Endothelial cell of coronary artery (primary cell): ENCODE data around the gene HES3. TPM values are rescaled to one million over a fixed set of nuclear protein-coding genes. Genes with fewer than 3 reads are reported as not detected.

ENCODE experiments used
- total RNA-seq: library from RNA; depleted of rRNA; stranded (reverse); fragments of >200 nt; gene quantifications from 2 replicates; pipeline ENCODE4 v1.2.3, GENCODE V29; 2014

The HES3 gene, protein sequence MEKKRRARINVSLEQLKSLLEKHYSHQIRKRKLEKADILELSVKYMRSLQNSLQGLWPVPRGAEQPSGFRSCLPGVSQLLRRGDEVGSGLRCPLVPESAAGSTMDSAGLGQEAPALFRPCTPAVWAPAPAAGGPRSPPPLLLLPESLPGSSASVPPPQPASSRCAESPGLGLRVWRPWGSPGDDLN
- total RNA-seq, result not detected in 2 replicates

DNA sequence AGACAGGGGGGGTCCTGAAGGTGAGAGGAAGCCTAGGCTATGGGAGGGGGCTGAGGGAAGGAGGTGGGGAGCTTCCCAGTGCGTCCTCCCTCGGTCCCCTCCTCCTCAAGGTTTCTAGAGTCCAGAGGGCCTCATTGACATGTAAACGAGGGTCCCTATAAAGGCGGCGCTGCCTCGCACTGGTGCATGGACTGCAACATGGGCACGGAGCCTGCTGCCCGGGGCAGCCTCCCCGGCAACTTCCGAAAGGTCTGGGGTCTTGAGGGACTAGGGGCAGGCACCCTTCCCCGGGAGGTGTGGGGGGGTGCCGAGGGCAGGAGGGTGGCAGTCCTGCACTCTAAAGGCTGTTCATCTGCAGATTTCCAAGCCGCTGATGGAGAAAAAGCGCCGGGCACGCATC lies at the start of gene HES3:
HES3 (plus strand) TSS at position 187 of the 400 bp plus-strand sequence; CDS start at position 374, 187 bp downstream.

DNA sequence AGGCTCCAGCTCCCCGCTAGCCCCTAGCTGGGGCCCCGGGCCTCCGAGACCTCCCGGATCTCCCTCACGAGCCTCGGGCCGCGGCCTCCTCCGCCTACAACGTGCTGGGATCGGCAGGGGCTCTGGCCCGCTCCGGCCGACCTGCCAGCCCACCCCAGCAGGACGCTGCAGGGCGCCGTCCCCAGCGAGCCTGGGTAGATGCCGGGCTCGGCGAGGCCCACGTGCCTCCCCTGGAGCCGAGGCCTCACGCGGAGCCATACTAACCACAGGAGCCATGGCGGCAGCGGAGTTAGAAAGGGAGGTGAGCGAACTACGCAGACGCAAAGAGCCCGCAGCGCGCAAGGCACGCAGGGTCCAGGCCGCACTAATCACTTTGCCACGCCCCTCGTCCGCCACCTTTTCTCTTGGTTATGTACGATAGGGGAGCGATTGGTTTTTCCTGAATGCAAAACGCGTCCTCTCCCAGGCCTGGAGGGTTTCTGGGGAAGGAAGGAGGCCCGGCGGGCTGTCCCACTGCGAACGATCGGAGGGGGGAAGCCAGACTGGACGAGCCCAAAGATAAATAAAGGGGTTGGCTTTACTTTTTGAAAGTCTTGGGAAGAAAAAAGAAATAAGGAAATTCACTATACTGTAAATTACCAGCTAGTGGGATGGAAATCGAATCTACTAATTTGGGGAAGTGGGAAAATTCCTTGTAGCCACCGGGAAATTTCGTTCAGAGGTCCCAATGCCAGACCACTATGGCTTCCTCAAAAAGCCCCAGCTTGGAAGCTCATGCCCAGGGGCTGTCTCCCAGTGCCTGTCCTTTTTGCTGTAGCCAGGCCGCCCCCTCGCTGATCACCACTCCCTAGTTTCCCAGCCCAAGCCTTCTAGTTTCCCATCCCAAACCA lies 44.4 kb upstream of the HES3 start, which contains the start of gene RPL22:
RPL22 (minus strand) TSS at position 298 of the 890 bp plus-strand sequence; CDS start at position 276, 22 bp downstream.

DNA sequence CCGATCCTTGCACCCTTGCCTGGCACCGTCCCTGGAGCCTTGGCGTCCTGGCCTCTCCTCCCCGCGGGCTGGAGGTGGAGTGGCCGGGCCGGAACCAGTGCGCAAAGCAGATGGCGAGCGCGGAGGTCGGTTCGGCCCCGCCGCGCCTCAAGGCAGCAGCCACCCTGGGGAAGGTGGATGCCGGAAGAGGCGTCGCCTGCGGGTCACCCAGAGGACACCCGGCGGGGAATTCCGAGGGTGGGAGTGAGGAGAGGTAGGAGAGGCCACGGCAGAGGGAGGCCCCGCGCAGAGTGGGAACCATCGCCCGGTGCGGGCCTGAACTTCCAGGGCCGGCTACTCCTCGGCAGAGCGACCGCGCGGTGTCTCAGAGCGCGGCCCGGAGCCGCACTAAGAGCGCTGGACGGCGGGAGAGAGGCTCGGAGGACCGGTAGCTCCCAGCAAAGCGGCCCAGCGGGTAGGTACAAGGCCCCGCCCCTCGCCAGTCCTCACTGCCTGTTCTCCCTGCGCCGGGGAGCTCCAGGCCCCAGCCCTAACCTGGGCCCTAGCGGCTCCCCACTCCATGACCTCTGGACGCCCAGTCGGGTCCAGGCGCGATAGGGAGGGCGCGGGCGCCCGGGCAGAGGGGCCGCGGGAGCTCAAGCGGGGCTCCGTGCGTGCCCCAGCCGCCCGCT lies 38.0 kb upstream of the HES3 start, which contains the start of gene RNF207:
RNF207 (plus strand) TSS at position 271 of the 671 bp plus-strand sequence. CDS start 417 bp downstream, outside the sequence.

DNA sequence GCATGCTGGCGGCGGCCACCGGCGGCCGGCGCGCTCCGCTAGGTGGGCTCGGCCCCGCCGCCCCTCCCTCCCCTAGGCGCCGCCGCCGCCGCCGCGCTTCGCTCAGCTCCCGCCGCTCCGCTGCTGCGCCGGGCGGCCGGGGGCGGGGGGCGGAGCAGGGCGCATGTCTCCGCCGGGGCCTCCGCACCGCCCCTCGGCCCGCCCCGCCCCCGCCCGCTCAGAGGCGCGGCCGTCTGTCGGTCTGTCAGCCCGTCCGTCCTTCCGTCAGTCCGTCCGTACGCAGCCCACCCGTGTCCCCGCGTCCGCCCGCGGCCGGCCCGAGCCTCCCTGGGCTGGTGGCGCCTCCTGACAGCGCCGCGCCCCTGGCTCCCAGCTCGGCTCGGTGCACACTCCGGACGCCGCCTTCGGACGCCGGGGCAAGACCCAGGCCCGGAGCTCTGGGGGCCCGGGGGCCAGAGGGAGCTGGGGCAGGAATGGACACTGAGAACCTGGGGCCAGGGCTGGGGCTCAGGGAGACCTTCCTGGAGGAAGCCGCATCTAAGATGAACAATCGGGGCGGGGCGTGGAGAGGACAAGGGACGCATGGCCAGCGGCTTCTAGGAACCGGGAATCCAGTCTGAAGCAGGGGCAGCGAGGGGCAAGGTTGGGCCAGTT lies 17.1 kb downstream of the HES3 start, which contains the start of gene GPR153:
GPR153 (minus strand) TSS at position 138 of the 654 bp plus-strand sequence. CDS start 6,193 bp downstream, outside the sequence.

Other genes starting within 250 kb of the HES3 start
- 2.2 and 2.5 TPM in 2 replicates for gene KCNAB2, start 198.3 kb upstream of the HES3 start, total RNA-seq
- under 0.01 and 0.19 TPM in 2 replicates for gene CHD5, start 63.9 kb upstream of the HES3 start, total RNA-seq
- 194 and 198 TPM in 2 replicates for gene RPL22, start 44.6 kb upstream of the HES3 start, total RNA-seq
- 3.3 and 16.1 TPM in 2 replicates for gene RNF207, start 38.1 kb upstream of the HES3 start, total RNA-seq
- 64.3 and 68.8 TPM in 2 replicates for gene ICMT, start 8.2 kb upstream of the HES3 start, total RNA-seq
- 1.3 and 2.5 TPM in 2 replicates for gene GPR153, start 16.9 kb downstream of the HES3 start, total RNA-seq
- 55.3 and 61.9 TPM in 2 replicates for gene ACOT7, start 149.6 kb downstream of the HES3 start, total RNA-seq
- gene HES2, start 175.7 kb downstream of the HES3 start, total RNA-seq, result 14.2 and 26.6 TPM in 2 replicates
- 0.45 and 0.85 TPM in 2 replicates for gene ESPN, start 180.6 kb downstream of the HES3 start, total RNA-seq
- gene TNFRSF25, start 222.0 kb downstream of the HES3 start, total RNA-seq, result 12.5 and 16.4 TPM in 2 replicates
- gene PLEKHG5, start 247.5 kb downstream of the HES3 start, total RNA-seq, result 40.2 and 52.5 TPM in 2 replicates